DOHH2 (cell line): Measurements from ENCODE around the gene MANEAL.

ENCODE experiments used
- H3F3A ChIP-seq: fragments of 200-600 bp; sonication (generic), shearing (Covaris generic); 2 replicates; pipeline ENCODE4 v1.6.0; 2016; ENCODE audit warnings: antibody characterized with exemption, mild to moderate bottlenecking; ENCODE audit not compliant: control insufficient read depth, insufficient read depth
- H3K27ac ChIP-seq: fragments of 200-600 bp; sonication (generic); 2 replicates; pipeline ENCODE4 v1.5.1; 2014; ENCODE audit warnings: low read depth, mild to moderate bottlenecking, low read length, moderate library complexity
- H3K27me3 ChIP-seq: fragments of 200-600 bp; sonication (generic); 2 replicates; pipeline ENCODE4 v1.6.1; 2014; ENCODE audit warnings: mild to moderate bottlenecking, low read length, mixed read lengths; ENCODE audit not compliant: control insufficient read depth
- H3K36me3 ChIP-seq: fragments of 200-600 bp; sonication (generic); 2 replicates; pipeline ENCODE4 v1.6.1; 2014; ENCODE audit warnings: mild to moderate bottlenecking, low read length, moderate library complexity, mixed read lengths; ENCODE audit not compliant: control insufficient read depth
- H3K4me1 ChIP-seq: fragments of 200-600 bp; sonication (generic); 2 replicates; pipeline ENCODE4 v1.6.1; 2014; ENCODE audit warnings: mild to moderate bottlenecking, low read length, mixed read lengths; ENCODE audit not compliant: control insufficient read depth
- H3K4me2 ChIP-seq: fragments of 200-600 bp; sonication (generic); 2 replicates; pipeline ENCODE4 v1.6.0; 2014; ENCODE audit warnings: mild to moderate bottlenecking, low read length, moderate library complexity
- H3K4me3 ChIP-seq: fragments of 200-600 bp; sonication (generic); 2 replicates; pipeline ENCODE4 v1.5.1; 2014; ENCODE audit warnings: mild to moderate bottlenecking, low read length, mixed read lengths
- H3K79me2 ChIP-seq: fragments of 200-600 bp; sonication (generic); 2 replicates; pipeline ENCODE4 v1.6.1; 2014; ENCODE audit warnings: mild to moderate bottlenecking, low read length, mixed read lengths; ENCODE audit not compliant: control insufficient read depth
- H3K9me2 ChIP-seq: fragments of 200-600 bp; sonication (generic); replicated peaks from 2 replicates; pipeline ENCODE4 v1.6.1; 2014; ENCODE audit warnings: mild to moderate bottlenecking, low read length, mixed read lengths; ENCODE audit not compliant: control insufficient read depth
- H3K9me3 ChIP-seq: fragments of 200-600 bp; sonication (generic); 2 replicates; pipeline ENCODE4 v1.6.1; 2014; ENCODE audit warnings: antibody characterized with exemption, low read length, mixed read lengths; ENCODE audit not compliant: control insufficient read depth, insufficient read depth
- H4K20me1 ChIP-seq: fragments of 200-600 bp; sonication (generic); 2 replicates; pipeline ENCODE4 v1.6.0; 2014; ENCODE audit warnings: low read depth, mild to moderate bottlenecking, antibody characterized with exemption, low read length, moderate library complexity; ENCODE audit not compliant: control insufficient read depth, insufficient read depth
- CTCF ChIP-seq: fragments of 200-600 bp; sonication (generic); IDR thresholded peaks from one replicate; pipeline ENCODE4 v1.5.1; 2014; ENCODE audit warnings: antibody characterized with exemption, mild to moderate bottlenecking, low read depth, low read length; ENCODE audit not compliant: poor library complexity, severe bottlenecking
- EZH2phosphoT487 ChIP-seq: fragments of 200-600 bp; sonication (generic); IDR thresholded peaks from 2 replicates; pipeline ENCODE4 v1.6.1; 2017; ENCODE audit warnings: borderline replicate concordance, mild to moderate bottlenecking, antibody characterized with exemption, low read length, moderate library complexity, mixed read lengths

MANEAL gene

GRCh38 chr1:37793773-37794371, at the start of gene MANEAL:
Gene MANEAL (plus strand): TSS chr1:37793847. CDS start chr1:37794183, 336 bp downstream.
- peaks cover 16% of the 10 kb centered on the region for H3K79me2 ChIP-seq
- H3K4me3 ChIP-seq, result peak within 1 kb of the TSS; percentile 89
- H3K4me1 ChIP-seq, result peaks cover 17% of the 10 kb centered on the region
- H3K4me2 ChIP-seq, result peak within 1 kb of the TSS; percentile 96
- no peak for TF ChIP-seq CTCF
- TF ChIP-seq EZH2phosphoT487, result no peak
- H4K20me1 ChIP-seq, result no peaks in the 10 kb centered on the region
- no peaks in the 10 kb centered on the region for H3K9me3 ChIP-seq
- no peaks in the 10 kb centered on the region for H3F3A ChIP-seq
- no peaks in the 10 kb centered on the region for H3K9me2 ChIP-seq
- peaks cover 4% of the 10 kb centered on the region for H3K27me3 ChIP-seq
- peaks cover 26% of the 10 kb centered on the region for H3K36me3 ChIP-seq
- H3K27ac ChIP-seq, result no peak within 1 kb of the TSS

GRCh38 chr1:37746806-37747205, 46.8 kb upstream of the MANEAL start:
- Histone ChIP-seq H3K36me3 (no peaks in the 10 kb centered on the region), H3K4me1 (no peaks in the 10 kb centered on the region), H3K27ac (no peak overlapping the region), H3K27me3 (peaks cover 4% of the 10 kb centered on the region), H3K4me3 (no peak overlapping the region), H3K79me2 (no peaks in the 10 kb centered on the region), H3K9me3 (no peaks in the 10 kb centered on the region), H4K20me1 (no peaks in the 10 kb centered on the region), H3F3A (no peaks in the 10 kb centered on the region), H3K4me2 (no peak overlapping the region), H3K9me2 (no peaks in the 10 kb centered on the region)
- TF ChIP-seq EZH2phosphoT487 (no peak), CTCF (no peak)

DNA sequence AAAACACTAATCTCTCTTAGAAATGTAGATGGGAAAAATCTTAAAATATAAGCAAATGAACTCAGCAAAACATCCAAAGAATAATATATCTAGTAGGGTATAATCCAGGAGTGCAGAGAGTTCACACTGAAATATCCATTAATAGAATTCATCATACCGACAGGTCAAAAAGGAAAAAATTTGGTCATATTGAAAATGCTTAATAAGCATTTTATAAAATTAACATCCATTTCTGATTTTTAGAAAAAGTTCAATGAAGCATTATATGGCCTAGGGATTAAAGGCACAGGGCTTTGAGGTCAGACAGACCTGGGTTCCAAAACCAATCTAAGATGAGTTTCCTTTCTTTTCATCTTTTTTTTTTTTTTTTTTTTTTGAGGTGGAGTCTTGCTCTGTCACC, 45.1 kb upstream of the MANEAL start:
- Histone ChIP-seq H3K36me3 (no peaks in the 10 kb centered on the region), H3F3A (no peaks in the 10 kb centered on the region), H4K20me1 (no peaks in the 10 kb centered on the region), H3K4me2 (no peak overlapping the region), H3K27me3 (peaks cover 17% of the 10 kb centered on the region), H3K9me3 (no peaks in the 10 kb centered on the region), H3K4me1 (no peaks in the 10 kb centered on the region), H3K27ac (no peak overlapping the region), H3K4me3 (no peak overlapping the region), H3K9me2 (no peaks in the 10 kb centered on the region), H3K79me2 (no peaks in the 10 kb centered on the region)
- TF ChIP-seq CTCF (no peak), EZH2phosphoT487 (no peak)
